Panc1 (cell line): ENCODE data around the gene MAD1L1.

Experiments used
- POLR2AphosphoS5 ChIP-seq: IDR thresholded peaks from 2 replicates; pipeline ENCODE4 v1.6.1; 2012; ENCODE audit warnings: mild to moderate bottlenecking, low read depth, low read length, moderate library complexity
- TF ChIP-seq, protein P1 (sequence below): fragments of 450-650 bp; IDR thresholded peaks from 2 replicates; pipeline ENCODE4 v1.5.1; 2017; ENCODE audit warnings: mild to moderate bottlenecking
- TF ChIP-seq, protein P2 (sequence below), 2 experiments: IDR thresholded peaks; 2 replicates each; pipeline ENCODE4 v1.6.1; 2011 to 2012; ENCODE audit warnings: low read depth in 2 of 2, control low read depth in 1 of 2, low read length in 1 of 2, mild to moderate bottlenecking in 1 of 2, moderate library complexity in 1 of 2; ENCODE audit not compliant: insufficient read depth in 1 of 2

DNA sequence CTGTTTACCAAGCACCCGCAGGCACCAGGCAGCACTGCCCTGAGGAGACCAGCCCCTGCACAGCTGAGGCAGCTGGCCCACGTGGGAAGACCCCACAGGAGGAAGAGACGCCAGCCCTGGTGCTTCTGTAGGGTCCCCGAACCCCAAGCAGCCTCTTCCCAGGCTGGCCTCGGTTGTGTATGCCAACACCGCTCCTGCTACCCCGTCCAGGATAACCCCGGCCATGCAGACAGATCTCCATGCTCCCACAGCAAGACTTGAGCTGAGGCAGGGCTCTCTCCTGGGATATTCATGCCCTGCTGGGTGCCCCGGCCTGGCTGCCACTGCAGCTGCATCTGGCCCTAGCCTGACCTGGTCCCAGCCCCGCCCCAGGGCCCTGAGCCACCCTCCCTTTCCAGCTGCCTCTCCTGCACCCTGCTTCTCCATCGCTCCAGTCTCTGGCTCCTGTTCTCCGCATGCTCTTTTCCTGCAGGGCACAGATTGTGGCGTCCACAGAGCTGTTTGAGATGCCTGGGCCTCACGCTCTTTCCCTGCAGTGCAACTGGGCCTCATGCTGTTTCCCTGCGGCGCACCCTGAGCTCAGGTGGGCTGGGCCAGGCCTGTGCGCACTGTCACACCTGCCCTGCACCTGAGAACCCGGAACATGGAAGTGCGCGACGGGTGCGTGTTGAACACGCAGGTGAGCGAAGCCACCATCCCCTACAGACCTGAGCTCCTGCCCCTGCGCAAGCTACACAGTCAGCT, 326.5 kb downstream of the MAD1L1 start:
- TF ChIP-seq, protein P1, sequence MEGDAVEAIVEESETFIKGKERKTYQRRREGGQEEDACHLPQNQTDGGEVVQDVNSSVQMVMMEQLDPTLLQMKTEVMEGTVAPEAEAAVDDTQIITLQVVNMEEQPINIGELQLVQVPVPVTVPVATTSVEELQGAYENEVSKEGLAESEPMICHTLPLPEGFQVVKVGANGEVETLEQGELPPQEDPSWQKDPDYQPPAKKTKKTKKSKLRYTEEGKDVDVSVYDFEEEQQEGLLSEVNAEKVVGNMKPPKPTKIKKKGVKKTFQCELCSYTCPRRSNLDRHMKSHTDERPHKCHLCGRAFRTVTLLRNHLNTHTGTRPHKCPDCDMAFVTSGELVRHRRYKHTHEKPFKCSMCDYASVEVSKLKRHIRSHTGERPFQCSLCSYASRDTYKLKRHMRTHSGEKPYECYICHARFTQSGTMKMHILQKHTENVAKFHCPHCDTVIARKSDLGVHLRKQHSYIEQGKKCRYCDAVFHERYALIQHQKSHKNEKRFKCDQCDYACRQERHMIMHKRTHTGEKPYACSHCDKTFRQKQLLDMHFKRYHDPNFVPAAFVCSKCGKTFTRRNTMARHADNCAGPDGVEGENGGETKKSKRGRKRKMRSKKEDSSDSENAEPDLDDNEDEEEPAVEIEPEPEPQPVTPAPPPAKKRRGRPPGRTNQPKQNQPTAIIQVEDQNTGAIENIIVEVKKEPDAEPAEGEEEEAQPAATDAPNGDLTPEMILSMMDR: no peak
- TF ChIP-seq, protein P2, sequence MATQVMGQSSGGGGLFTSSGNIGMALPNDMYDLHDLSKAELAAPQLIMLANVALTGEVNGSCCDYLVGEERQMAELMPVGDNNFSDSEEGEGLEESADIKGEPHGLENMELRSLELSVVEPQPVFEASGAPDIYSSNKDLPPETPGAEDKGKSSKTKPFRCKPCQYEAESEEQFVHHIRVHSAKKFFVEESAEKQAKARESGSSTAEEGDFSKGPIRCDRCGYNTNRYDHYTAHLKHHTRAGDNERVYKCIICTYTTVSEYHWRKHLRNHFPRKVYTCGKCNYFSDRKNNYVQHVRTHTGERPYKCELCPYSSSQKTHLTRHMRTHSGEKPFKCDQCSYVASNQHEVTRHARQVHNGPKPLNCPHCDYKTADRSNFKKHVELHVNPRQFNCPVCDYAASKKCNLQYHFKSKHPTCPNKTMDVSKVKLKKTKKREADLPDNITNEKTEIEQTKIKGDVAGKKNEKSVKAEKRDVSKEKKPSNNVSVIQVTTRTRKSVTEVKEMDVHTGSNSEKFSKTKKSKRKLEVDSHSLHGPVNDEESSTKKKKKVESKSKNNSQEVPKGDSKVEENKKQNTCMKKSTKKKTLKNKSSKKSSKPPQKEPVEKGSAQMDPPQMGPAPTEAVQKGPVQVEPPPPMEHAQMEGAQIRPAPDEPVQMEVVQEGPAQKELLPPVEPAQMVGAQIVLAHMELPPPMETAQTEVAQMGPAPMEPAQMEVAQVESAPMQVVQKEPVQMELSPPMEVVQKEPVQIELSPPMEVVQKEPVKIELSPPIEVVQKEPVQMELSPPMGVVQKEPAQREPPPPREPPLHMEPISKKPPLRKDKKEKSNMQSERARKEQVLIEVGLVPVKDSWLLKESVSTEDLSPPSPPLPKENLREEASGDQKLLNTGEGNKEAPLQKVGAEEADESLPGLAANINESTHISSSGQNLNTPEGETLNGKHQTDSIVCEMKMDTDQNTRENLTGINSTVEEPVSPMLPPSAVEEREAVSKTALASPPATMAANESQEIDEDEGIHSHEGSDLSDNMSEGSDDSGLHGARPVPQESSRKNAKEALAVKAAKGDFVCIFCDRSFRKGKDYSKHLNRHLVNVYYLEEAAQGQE (IDR thresholded peaks at IDR 0.05; ENCODE audit: insufficient read depth in 1 of 2, low read depth in 2 of 2, low read length in 1 of 2): no peak
- no peak for TF ChIP-seq POLR2AphosphoS5
